Spleen (tissue), 11 donors: ENCODE data around the gene ZFYVE19. TPM values are rescaled to one million over a fixed set of nuclear protein-coding genes. Genes with fewer than 3 reads are reported as not detected.

Source experiments
- DNase-seq: peaks from one replicate; pipeline ENCODE4 v3.0.0-alpha.2; 2020
- H3K27ac ChIP-seq, 8 donors: fragments of 200-600 bp; sonication (generic) in 7 of 8; 1 replicate in 4 of 8; 2 replicates in 4 of 8; pipeline versions ENCODE4 v1.5.0 to v1.8.0; 2016 to 2021; ENCODE audit warnings: inconsistent platforms in 4 of 8, mild to moderate bottlenecking in 4 of 8, moderate library complexity in 1 of 8
- H3K27me3 ChIP-seq, 7 donors: fragments of 200-600 bp; sonication (generic) in 6 of 7; replicated peaks in 1 of 7; 1 replicate in 4 of 7; 2 replicates in 3 of 7; pipeline versions ENCODE4 v1.5.0 to v1.8.0; 2016 to 2021; ENCODE audit warnings: inconsistent platforms in 3 of 7, mild to moderate bottlenecking in 1 of 7
- H3K36me3 ChIP-seq, 6 donors: fragments of 200-600 bp; sonication (generic) in 5 of 6; 1 replicate in 4 of 6; 2 replicates in 2 of 6; pipeline versions ENCODE4 v1.5.0 to v1.8.0; 2016 to 2021; ENCODE audit warnings: inconsistent platforms in 2 of 6
- H3K4me1 ChIP-seq, 6 donors: fragments of 200-600 bp; sonication (generic) in 5 of 6; 1 replicate in 3 of 6; 2 replicates in 3 of 6; pipeline versions ENCODE4 v1.5.0 to v1.8.0; 2016 to 2021; ENCODE audit warnings: inconsistent platforms in 3 of 6
- H3K4me3 ChIP-seq, 8 donors: fragments of 200-600 bp; sonication (generic) in 7 of 8; 1 replicate in 4 of 8; 2 replicates in 4 of 8; pipeline versions ENCODE4 v1.5.0 to v1.8.0; 2016 to 2021; ENCODE audit warnings: inconsistent platforms in 4 of 8, mild to moderate bottlenecking in 4 of 8, moderate library complexity in 2 of 8
- H3K9me3 ChIP-seq, 8 donors: fragments of 200-600 bp; sonication (generic) in 7 of 8; 1 replicate in 4 of 8; 2 replicates in 4 of 8; pipeline versions ENCODE4 v1.5.0 to v1.8.0; 2016 to 2021; ENCODE audit warnings: inconsistent platforms in 4 of 8
- POLR2A ChIP-seq, 3 donors: fragments of 450-650 bp; IDR thresholded peaks; one replicate each; pipeline ENCODE4 v1.5.1; 2017; ENCODE audit warnings: antibody characterized with exemption in 3 of 3, mild to moderate bottlenecking in 1 of 3
- POLR2AphosphoS5 ChIP-seq, 3 donors: sonication (generic); formaldehyde crosslinking; IDR thresholded peaks; one replicate each; pipeline ENCODE4 v1.5.1; 2017; ENCODE audit warnings: antibody characterized with exemption in 3 of 3
- WGBS, 5 donors: extraction: QIAGEN DNeasy Blood & Tissue Kit in 3 of 5; methylation state at CpG; one replicate each; pipeline versions ENCODE4 v1.1.5 to v1.1.7; 2013 to 2018; 5-methylcytosine and 5-hydroxymethylcytosine counted together
- intact Hi-C: fragments of 100-400 bp; cut with DNase I; formaldehyde crosslinking; loops from one replicate; pipeline ENCODE4 v1.15.0; 2023; ENCODE audit warnings: low total_unique reads
- polyA plus RNA-seq, 3 donors: library from polyadenylated mRNA; stranded (reverse); fragments of 200-250 nt; gene quantifications; one replicate each; pipeline ENCODE4 v1.2.1, GENCODE V29; 2013
- total RNA-seq, 7 donors: library from RNA; depleted of rRNA in 3 of 7; stranded (reverse); fragments of >200 nt in 3 of 7; fragmentation: NEBNext Ultra II Directional in 4 of 7; extraction: Animal tissue kit (Norgen Biotek cat#: 25700) in 4 of 7; gene quantifications; one replicate each; pipeline versions ENCODE4 v1.1.0 to v1.2.1, GENCODE V29; 2016 to 2021
- TF ChIP-seq, protein P1 (sequence below), 11 experiments: fragments of 200-600 bp in 7 of 11; fragments of 450-650 bp in 4 of 11; sonication (generic) in 4 of 11; IDR thresholded peaks in 8 of 11; conservative IDR thresholded peaks in 3 of 11; 1 replicate in 7 of 11; 2 replicates in 4 of 11; pipeline versions ENCODE4 v1.4.0 to v1.8.0; 2016 to 2021; ENCODE audit warnings: antibody characterized with exemption in 11 of 11, inconsistent platforms in 4 of 11, mild to moderate bottlenecking in 1 of 11
- donor health status: healthy with polysubstance abuse.
- donor health status: DM: no; HTN: no; CAD: no; lungs with moderate emphysema.
- donor health status: DM: no; HTN: no; CAD: no.
- donor health status: Bipolar disorder and iron deficiency.
- donor health status: healthy.
- donor health status: DM: no; HTN: no; CAD: no.
- donor health status: DM: yes; HTN: yes; CAD: no.

The ZFYVE19 gene
- total and polyA plus RNA-seq, 10 donors = 16.1 to 31.7 (median 22.3) TPM

GRCh38 chr15:40832903-40833302 lies 26.0 kb downstream of the ZFYVE19 start:
- intact Hi-C loops = no loop called here
- no peaks in the 10 kb centered on the region for H3K4me1 ChIP-seq
- no peak for DNase-seq
- no peaks in the 10 kb centered on the region for H3K36me3 ChIP-seq
- no peaks in the 10 kb centered on the region for H3K9me3 ChIP-seq
- TF ChIP-seq POLR2AphosphoS5 (IDR thresholded peaks at IDR 0.05) = no peak
- no peak for TF ChIP-seq POLR2A (IDR thresholded peaks at IDR 0.05)
- TF ChIP-seq, protein P1, sequence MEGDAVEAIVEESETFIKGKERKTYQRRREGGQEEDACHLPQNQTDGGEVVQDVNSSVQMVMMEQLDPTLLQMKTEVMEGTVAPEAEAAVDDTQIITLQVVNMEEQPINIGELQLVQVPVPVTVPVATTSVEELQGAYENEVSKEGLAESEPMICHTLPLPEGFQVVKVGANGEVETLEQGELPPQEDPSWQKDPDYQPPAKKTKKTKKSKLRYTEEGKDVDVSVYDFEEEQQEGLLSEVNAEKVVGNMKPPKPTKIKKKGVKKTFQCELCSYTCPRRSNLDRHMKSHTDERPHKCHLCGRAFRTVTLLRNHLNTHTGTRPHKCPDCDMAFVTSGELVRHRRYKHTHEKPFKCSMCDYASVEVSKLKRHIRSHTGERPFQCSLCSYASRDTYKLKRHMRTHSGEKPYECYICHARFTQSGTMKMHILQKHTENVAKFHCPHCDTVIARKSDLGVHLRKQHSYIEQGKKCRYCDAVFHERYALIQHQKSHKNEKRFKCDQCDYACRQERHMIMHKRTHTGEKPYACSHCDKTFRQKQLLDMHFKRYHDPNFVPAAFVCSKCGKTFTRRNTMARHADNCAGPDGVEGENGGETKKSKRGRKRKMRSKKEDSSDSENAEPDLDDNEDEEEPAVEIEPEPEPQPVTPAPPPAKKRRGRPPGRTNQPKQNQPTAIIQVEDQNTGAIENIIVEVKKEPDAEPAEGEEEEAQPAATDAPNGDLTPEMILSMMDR (IDR thresholded peaks at IDR 0.05 in 8 of 11, conservative IDR thresholded peaks at IDR 0.05 in 3 of 11) = no peak
- H3K27me3 ChIP-seq = no peaks in the 10 kb centered on the region
- H3K27ac ChIP-seq = no peak overlapping the region
- H3K4me3 ChIP-seq = no peak overlapping the region

GRCh38 chr15:40836020-40836419 lies 29.1 kb downstream of the ZFYVE19 start:
- Histone ChIP-seq H3K27ac (no peak overlapping the region), H3K4me3 (no peak overlapping the region)
- 83 to 90% (median 83%) methylated on average over 1 of the region's 1 CpG for WGBS, 5 donors

GRCh38 chr15:40838756-40839155 lies 31.9 kb downstream of the ZFYVE19 start:
- TF ChIP-seq POLR2A (IDR thresholded peaks at IDR 0.05) (no peak), POLR2AphosphoS5 (IDR thresholded peaks at IDR 0.05) (no peak)
- TF ChIP-seq, protein P1 (IDR thresholded peaks at IDR 0.05 in 8 of 11, conservative IDR thresholded peaks at IDR 0.05 in 3 of 11) = no peak
- Histone ChIP-seq H3K36me3 (no peaks in the 10 kb centered on the region), H3K9me3 (no peaks in the 10 kb centered on the region), H3K4me1 (peaks cover 0 to 8% (median 4%) of the 10 kb centered on the region in 6 donors), H3K27me3 (peaks cover 0 to 11% (median 6%) of the 10 kb centered on the region in 7 donors), H3K4me3 (no peak overlapping the region), H3K27ac (no peak overlapping the region)
- intact Hi-C loops = no loop called here
- peak; percentile 9 for DNase-seq
- 82 to 93% (median 88%) methylated on average over 5 of the region's 5 CpGs for WGBS, 5 donors

More at GRCh38 chr15:40836020-40836419, 29.1 kb downstream of the ZFYVE19 start:
- H3K36me3 ChIP-seq = no peaks in the 10 kb centered on the region
- no peaks in the 10 kb centered on the region for H3K4me1 ChIP-seq
- no peaks in the 10 kb centered on the region for H3K9me3 ChIP-seq
- no peak for DNase-seq
- no peaks in the 10 kb centered on the region for H3K27me3 ChIP-seq
- TF ChIP-seq POLR2A (IDR thresholded peaks at IDR 0.05) (no peak), POLR2AphosphoS5 (IDR thresholded peaks at IDR 0.05) (no peak)
- TF ChIP-seq, protein P1 (IDR thresholded peaks at IDR 0.05 in 8 of 11, conservative IDR thresholded peaks at IDR 0.05 in 3 of 11) = no peak
- intact Hi-C loops = no loop called here

- 72 to 86% (median 80%) methylated on average over 2 of the region's 2 CpGs for WGBS, 5 donors
- H3K27ac ChIP-seq = no peak overlapping the region
- no peaks in the 10 kb centered on the region for H3K36me3 ChIP-seq
- H3K27me3 ChIP-seq = peaks cover 0 to 29% (median 16%) of the 10 kb centered on the region in 7 donors
- H3K9me3 ChIP-seq = no peaks in the 10 kb centered on the region
- H3K4me3 ChIP-seq = no peak overlapping the region
- no peak for DNase-seq
- no peak for TF ChIP-seq POLR2AphosphoS5 (IDR thresholded peaks at IDR 0.05)
- TF ChIP-seq, protein P1 (IDR thresholded peaks at IDR 0.05 in 8 of 11, conservative IDR thresholded peaks at IDR 0.05 in 3 of 11) = no peak
- TF ChIP-seq POLR2A (IDR thresholded peaks at IDR 0.05) = no peak
- intact Hi-C loops = no loop called here
- peaks cover 15 to 38% (median 33%) of the 10 kb centered on the region in 6 donors for H3K4me1 ChIP-seq
Measured at GRCh38 chr15:40841741-40842140, 34.9 kb downstream of the ZFYVE19 start.
